Pancreas (tissue), 10 donors: ENCODE measurements around the gene KDM4B. TPM values are rescaled to one million over a fixed set of nuclear protein-coding genes. Genes with fewer than 3 reads are reported as not detected.

Experiments
- ATAC-seq, 4 donors: fragments of 200-7000 bp; cut with Tn5 transposase; one replicate each; pipeline versions ENCODE4 v1.8.0 to v1.9.1; 2020; ENCODE audit warnings: mild to moderate bottlenecking in 4 of 4, moderate library complexity in 4 of 4
- DNase-seq, 6 donors: peaks; one replicate each; pipeline ENCODE4 v3.0.0-alpha.2; 2020
- FAIRE-seq: peaks from 2 replicates; lab custom pipeline; 2012; peaks lifted over from hg19 to GRCh38; lab: Jason Lieb, UNC
- H3K27ac ChIP-seq, 4 donors: fragments of 200-600 bp; sonication (generic); 1 replicate in 3 of 4; 2 replicates in 1 of 4; pipeline versions ENCODE4 v1.5.0 to v1.8.0; 2020
- H3K27me3 ChIP-seq, 4 donors: fragments of 200-600 bp; one replicate each; pipeline ENCODE4 v1.8.0; 2021
- H3K36me3 ChIP-seq, 3 donors: fragments of 200-600 bp; sonication (generic) in 1 of 3; one replicate each; pipeline versions ENCODE4 v1.5.0 to v1.8.0; 2020 to 2021
- H3K4me1 ChIP-seq, 3 donors: fragments of 200-600 bp; one replicate each; pipeline ENCODE4 v1.8.0; 2021
- H3K4me3 ChIP-seq, 4 donors: fragments of 200-600 bp; sonication (generic) in 2 of 4; one replicate each; pipeline versions ENCODE4 v1.5.0 to v1.8.0; 2020 to 2021
- H3K9me3 ChIP-seq, 4 donors: fragments of 200-600 bp; one replicate each; pipeline ENCODE4 v1.8.0; 2021
- WGBS, 2 donors: extraction: QIAGEN DNeasy Blood & Tissue Kit; methylation state at CpG; one replicate each; pipeline ENCODE4 v1.1.7; 2013; 5-methylcytosine and 5-hydroxymethylcytosine counted together
- intact Hi-C, 3 donors: fragments of 100-400 bp; cut with DNase I; formaldehyde crosslinking; loops; one replicate each; pipeline versions ENCODE4 v1.11.1 to v1.14.2; 2022
- polyA plus RNA-seq, 2 donors: library from polyadenylated mRNA; stranded (reverse); fragments of 200-250 nt; gene quantifications; one replicate each; pipeline ENCODE4 v1.2.3, GENCODE V29; 2013
- total RNA-seq, 6 donors: library from RNA; stranded (reverse); fragmentation: NEBNext Ultra II Directional in 4 of 6; extraction: Animal tissue kit (Norgen Biotek cat#: 25700) in 4 of 6; gene quantifications; one replicate each; pipeline versions ENCODE4 v1.2.1 to v1.2.4, GENCODE V29; 2021 to 2023
- TF ChIP-seq, protein P1 (sequence below), 4 donors: fragments of 200-600 bp; sonication (generic) in 3 of 4; IDR thresholded peaks; one replicate each; pipeline versions ENCODE4 v1.5.0 to v1.8.0; 2021; ENCODE audit warnings: antibody characterized with exemption in 4 of 4
- donor health status: healthy with polysubstance abuse.
- donor health status: DM: no; HTN: no; CAD: no; lungs with moderate emphysema.
- donor health status: DM: no; HTN: no; CAD: no.
- donor health status: control.
- donor health status: control.
- donor health status: Bipolar disorder and iron deficiency.
- donor health status: DM: yes; HTN: yes; CAD: no.
- donor health status: DM: no; HTN: no; CAD: no.
- donor health status: DM: no; HTN: no; CAD: no.
- donor health status: DM: yes; HTN: yes; CAD: no.

KDM4B gene
- total and polyA plus RNA-seq, 8 donors, result 13.8 to 24.0 (median 18.5) TPM

DNA sequence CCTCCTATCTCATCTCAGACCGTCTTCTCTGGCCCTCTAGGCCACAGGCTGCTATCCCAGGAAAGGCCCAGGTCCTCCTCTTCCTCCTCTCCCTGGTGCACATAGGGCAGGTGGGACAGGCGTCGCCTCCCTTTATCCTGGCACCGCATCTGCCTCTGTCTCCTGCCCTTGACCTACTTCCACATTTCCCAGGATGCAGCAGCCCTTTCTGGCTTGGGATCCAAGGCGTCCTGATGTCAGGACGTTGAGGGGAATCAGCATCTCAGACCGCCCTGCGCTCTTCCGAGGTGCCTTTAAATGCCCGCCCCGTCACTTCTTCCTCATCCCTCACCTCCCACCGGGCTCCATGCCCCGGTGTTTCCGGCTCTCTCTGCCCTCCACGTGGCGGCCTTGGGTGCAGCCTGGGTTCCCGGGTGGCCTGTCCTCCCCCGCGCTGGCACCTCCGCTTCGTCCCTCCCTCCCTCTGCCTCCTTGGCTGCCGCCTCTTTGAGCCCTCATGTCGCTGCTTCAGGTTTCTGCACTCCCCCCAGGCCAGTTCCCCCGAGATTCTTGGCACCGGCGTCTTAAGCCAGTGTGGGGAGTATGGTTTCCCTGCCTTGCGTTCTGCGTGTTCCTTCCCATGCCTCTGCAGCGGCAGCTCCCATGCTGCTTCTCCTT lies 66.3 kb downstream of the KDM4B start:
- peak in 2 of 6 donors; percentile 32 to 56 for DNase-seq
- intact Hi-C loops, result loop anchor here in 2 of 3 donors (10.0 kb wide), 2 partner anchors 220 to 550 kb away; no protein-coding TSS in a partner anchor
- TF ChIP-seq, protein P1, sequence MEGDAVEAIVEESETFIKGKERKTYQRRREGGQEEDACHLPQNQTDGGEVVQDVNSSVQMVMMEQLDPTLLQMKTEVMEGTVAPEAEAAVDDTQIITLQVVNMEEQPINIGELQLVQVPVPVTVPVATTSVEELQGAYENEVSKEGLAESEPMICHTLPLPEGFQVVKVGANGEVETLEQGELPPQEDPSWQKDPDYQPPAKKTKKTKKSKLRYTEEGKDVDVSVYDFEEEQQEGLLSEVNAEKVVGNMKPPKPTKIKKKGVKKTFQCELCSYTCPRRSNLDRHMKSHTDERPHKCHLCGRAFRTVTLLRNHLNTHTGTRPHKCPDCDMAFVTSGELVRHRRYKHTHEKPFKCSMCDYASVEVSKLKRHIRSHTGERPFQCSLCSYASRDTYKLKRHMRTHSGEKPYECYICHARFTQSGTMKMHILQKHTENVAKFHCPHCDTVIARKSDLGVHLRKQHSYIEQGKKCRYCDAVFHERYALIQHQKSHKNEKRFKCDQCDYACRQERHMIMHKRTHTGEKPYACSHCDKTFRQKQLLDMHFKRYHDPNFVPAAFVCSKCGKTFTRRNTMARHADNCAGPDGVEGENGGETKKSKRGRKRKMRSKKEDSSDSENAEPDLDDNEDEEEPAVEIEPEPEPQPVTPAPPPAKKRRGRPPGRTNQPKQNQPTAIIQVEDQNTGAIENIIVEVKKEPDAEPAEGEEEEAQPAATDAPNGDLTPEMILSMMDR (IDR thresholded peaks at IDR 0.05), result no peak
- Histone ChIP-seq H3K27ac (no peak overlapping the region), H3K27me3 (no peaks in the 10 kb centered on the region), H3K9me3 (no peaks in the 10 kb centered on the region), H3K4me1 (no peaks in the 10 kb centered on the region), H3K4me3 (no peak overlapping the region), H3K36me3 (peaks cover 3 to 6% (median 5%) of the 10 kb centered on the region in 3 donors)
- peak; percentile 21 to 57 (median 30) for ATAC-seq
- no peak for FAIRE-seq
- 45 to 56% methylated on average over 27 to 29 of the region's 29 CpGs for WGBS, 2 donors

DNA sequence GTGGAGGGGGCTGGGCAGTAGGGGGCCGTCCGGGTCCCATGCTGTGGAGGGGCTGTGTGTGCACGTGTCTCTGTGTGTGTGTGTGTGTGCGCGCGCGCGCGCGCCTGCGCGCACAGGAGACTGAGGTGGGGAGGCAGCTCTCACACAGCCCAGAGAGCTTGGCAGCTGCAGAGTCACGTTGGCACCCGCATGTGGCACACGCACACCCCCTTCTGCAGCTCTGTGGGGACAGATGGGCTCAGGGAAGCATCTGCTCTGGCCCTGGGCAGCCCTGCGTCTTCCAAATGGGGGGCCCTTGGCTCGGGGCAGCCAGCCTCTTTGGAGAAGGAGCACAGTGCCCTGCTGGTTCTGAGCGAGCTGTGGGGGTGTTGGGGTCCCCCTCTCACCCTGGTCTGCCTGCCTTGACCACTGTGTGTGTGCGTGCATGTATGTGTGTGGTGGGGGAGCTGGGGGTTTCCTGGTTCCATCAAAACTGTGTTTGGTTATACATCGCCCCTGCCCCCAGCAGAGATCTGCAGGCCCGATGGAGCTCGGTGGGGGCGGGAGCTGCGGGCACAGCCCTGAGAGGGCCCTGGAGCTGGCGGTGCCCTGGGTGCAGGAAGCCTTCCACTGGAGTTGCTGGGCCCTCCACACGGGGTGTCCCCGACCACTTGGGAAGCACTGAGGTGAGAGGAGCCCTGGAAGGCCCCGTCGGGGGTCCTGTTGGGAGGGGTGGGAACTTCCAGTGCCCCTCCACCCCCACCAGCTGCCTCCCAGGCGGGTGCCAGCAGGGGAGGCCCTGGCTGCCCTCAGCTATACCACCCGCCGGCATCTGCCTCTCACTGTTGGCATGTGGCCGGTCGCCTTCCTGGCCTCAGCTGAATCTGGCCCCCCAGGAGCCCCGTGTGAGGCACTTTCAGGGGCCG lies 67.1 kb downstream of the KDM4B start:
- 70 to 82% methylated on average over 34 to 36 of the region's 36 CpGs for WGBS, 2 donors
- H3K9me3 ChIP-seq, result no peaks in the 10 kb centered on the region
- H3K4me1 ChIP-seq, result no peaks in the 10 kb centered on the region
- no peaks in the 10 kb centered on the region for H3K27me3 ChIP-seq
- TF ChIP-seq, protein P1 (IDR thresholded peaks at IDR 0.05), result no peak
- no peak overlapping the region for H3K4me3 ChIP-seq
- H3K36me3 ChIP-seq, result peaks cover 3 to 14% (median 5%) of the 10 kb centered on the region in 3 donors
- FAIRE-seq (no peak), DNase-seq (peak in 1 of 6 donors; percentile 74), ATAC-seq (no peak)
- H3K27ac ChIP-seq, result no peak overlapping the region
- intact Hi-C loops, result loop anchor here in 2 of 3 donors (10.0 kb wide), 2 partner anchors 221 to 549 kb away; no protein-coding TSS in a partner anchor

DNA sequence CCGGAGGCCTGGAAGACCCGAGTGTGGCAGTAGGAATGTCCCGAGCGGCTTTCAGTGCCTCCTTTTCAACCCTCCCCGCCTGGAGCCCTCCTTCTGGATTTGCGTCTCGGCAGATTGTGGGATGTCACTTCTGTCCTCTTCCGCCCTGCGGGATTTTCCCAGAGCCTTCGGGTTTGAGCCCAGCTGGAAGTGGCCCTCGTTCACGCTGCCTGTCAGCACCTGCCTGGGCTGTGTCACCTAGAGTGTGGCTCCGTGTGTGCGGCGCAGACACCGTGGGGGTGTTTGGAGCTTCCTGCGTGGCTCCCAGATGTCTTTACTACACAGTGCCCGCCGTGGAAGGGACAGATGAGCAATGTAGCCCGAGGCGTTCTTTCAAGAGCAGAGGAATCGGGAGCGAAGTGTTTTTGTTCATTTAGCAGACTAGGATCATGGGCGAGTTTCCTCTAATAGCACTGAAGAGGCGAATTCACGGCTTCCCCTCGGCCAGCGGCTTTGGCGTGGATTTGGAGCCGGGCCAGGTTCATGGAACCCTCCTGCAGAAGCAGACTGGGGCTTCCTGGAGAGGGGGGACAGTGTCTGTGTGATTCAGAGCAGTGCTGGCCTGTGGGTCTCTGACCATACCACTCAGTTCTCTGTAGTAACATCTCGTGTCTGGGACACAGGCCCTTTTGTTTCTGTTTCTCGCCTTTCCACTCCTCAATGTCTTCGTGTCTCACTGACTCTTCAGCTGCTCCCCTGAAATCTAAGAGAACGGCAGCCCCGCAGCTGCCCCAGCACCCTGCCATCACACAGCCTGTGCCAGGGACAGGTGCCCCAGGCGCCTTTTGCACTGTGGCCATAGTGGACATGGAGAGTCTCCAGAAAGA lies 68.0 kb downstream of the KDM4B start:
- WGBS, 2 donors, result 79 to 81% methylated on average over 36 of the region's 36 CpGs
- no peak for FAIRE-seq
- Histone ChIP-seq H3K9me3 (no peaks in the 10 kb centered on the region), H3K27me3 (no peaks in the 10 kb centered on the region), H3K4me1 (no peaks in the 10 kb centered on the region), H3K4me3 (no peak overlapping the region), H3K27ac (no peak overlapping the region), H3K36me3 (peaks cover 3 to 21% (median 5%) of the 10 kb centered on the region in 3 donors)
- TF ChIP-seq, protein P1 (IDR thresholded peaks at IDR 0.05), result no peak
- no peak for ATAC-seq
- intact Hi-C loops, result loop anchor here in 2 of 3 donors (10.0 kb wide), 2 partner anchors 222 to 548 kb away; no protein-coding TSS in a partner anchor
- DNase-seq, result no peak

DNA sequence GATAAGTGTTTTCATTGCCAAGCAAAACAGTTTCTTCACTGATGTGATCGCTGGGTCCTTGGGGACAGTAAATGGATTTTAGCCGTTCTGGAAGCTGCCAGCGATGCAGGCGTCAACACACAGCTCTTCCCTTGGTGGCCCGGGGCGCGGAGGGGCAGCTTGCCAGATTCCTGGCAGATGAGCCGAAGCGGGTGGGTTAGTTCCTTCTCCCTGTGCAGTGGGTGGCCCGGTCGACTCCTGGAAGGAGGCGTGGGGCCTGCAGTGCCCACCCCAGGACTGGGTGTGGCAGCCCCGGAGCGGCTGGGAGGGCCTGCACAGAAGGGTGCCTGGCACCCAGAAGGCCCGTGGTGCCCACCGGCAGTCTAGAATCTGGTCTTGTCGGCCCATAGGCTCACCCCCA lies 69.0 kb downstream of the KDM4B start:
- ATAC-seq, result peak in 1 of 4 donors; percentile 9
- DNase-seq, result no peak
- H3K4me3 ChIP-seq, result no peak overlapping the region
- no peak overlapping the region for H3K27ac ChIP-seq
- FAIRE-seq, result no peak
- no peaks in the 10 kb centered on the region for H3K9me3 ChIP-seq
- 79 to 80% methylated on average over 12 to 17 of the region's 17 CpGs for WGBS, 2 donors
- TF ChIP-seq, protein P1 (IDR thresholded peaks at IDR 0.05), result no peak
- peaks cover 0 to 21% (median 2%) of the 10 kb centered on the region in 3 donors for H3K36me3 ChIP-seq
- no peaks in the 10 kb centered on the region for H3K27me3 ChIP-seq
- intact Hi-C loops, result loop anchor here in 2 of 3 donors (10.0 kb wide), 2 partner anchors 223 to 547 kb away; no protein-coding TSS in a partner anchor
- H3K4me1 ChIP-seq, result no peaks in the 10 kb centered on the region
